ENCODE data around the gene SLC9A1. TPM values are rescaled to one million over a fixed set of nuclear protein-coding genes. Genes with fewer than 3 reads are reported as not detected.

Gene SLC9A1
- polyA plus RNA-seq, 4 donors: 24.7 to 41.3 (median 40.7) TPM

- H3K27ac ChIP-seq (ENCODE audit: low read depth in 1 of 3, low read length in 2 of 3): peak overlapping the region in 2 of 3 donors; percentile 57 to 67
- H3K9me3 ChIP-seq (ENCODE audit: control insufficient read depth in 2 of 2, insufficient read depth in 1 of 2, low read depth in 1 of 2, low read length in 1 of 2): no peaks in the 10 kb centered on the region
- DNase-seq: no peak
- H3K36me3 ChIP-seq (ENCODE audit: control insufficient read depth in 3 of 3, insufficient read depth in 2 of 3, low read depth in 1 of 3, low read length in 3 of 3): peaks cover 0 to 44% (median 15%) of the 10 kb centered on the region in 3 donors
- WGBS, 3 donors: 55 to 68% (median 66%) methylated on average over 14 of the region's 14 CpGs
- H3K4me3 ChIP-seq (ENCODE audit: low read depth in 1 of 3, low read length in 3 of 3): no peak overlapping the region
- peaks cover 0 to 36% (median 0%) of the 10 kb centered on the region in 3 donors for H3K4me1 ChIP-seq (ENCODE audit: control insufficient read depth in 3 of 3, insufficient read depth in 2 of 3, low read depth in 1 of 3, low read length in 2 of 3)
- H3K27me3 ChIP-seq (ENCODE audit: control insufficient read depth in 3 of 3, insufficient read depth in 3 of 3, low read length in 3 of 3): no peaks in the 10 kb centered on the region
- no peak for FAIRE-seq
Measured at GRCh38 chr1:27098431-27099134, 56.3 kb downstream of the SLC9A1 start.

DNA sequence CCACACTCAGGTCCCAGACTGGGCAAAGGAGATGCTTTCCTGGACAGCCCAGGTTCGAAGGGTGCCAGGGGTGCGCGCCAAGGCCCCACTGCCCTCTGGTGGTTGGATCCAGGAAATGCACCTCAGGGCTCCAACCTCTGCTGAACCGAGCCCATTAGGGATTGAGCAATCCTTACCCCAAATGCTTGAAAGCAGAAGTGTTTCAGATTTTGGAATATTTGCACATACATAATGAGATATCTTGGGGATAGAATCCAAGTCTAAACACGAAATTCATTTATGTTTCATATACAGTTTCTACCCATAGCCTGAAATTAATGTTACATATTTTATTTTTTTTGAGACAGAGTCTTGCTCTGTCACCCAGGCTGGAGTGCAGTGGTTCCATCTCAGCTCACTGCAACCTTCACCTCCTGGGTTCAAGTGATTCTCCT, 57.4 kb downstream of the SLC9A1 start:
- no peaks in the 10 kb centered on the region for H3K9me3 ChIP-seq (ENCODE audit: control insufficient read depth in 2 of 2, insufficient read depth in 1 of 2, low read depth in 1 of 2, low read length in 1 of 2)
- no peak overlapping the region for H3K4me3 ChIP-seq (ENCODE audit: low read depth in 1 of 3, low read length in 3 of 3)
- H3K27ac ChIP-seq (ENCODE audit: low read depth in 1 of 3, low read length in 2 of 3): no peak overlapping the region
- WGBS, 3 donors: 0 to 4% (median 1%) methylated on average over 5 of the region's 5 CpGs
- H3K4me1 ChIP-seq (ENCODE audit: control insufficient read depth in 3 of 3, insufficient read depth in 2 of 3, low read depth in 1 of 3, low read length in 2 of 3): peaks cover 0 to 34% (median 0%) of the 10 kb centered on the region in 3 donors
- no peak for FAIRE-seq
- no peaks in the 10 kb centered on the region for H3K27me3 ChIP-seq (ENCODE audit: control insufficient read depth in 3 of 3, insufficient read depth in 3 of 3, low read length in 3 of 3)
- peaks cover 0 to 33% (median 15%) of the 10 kb centered on the region in 3 donors for H3K36me3 ChIP-seq (ENCODE audit: control insufficient read depth in 3 of 3, insufficient read depth in 2 of 3, low read depth in 1 of 3, low read length in 3 of 3)
- peak; percentile 80 to 84 for DNase-seq

GRCh38 chr1:27095576-27095975, 59.3 kb downstream of the SLC9A1 start:
- DNase-seq: no peak
- Histone ChIP-seq H3K27me3 (ENCODE audit: control insufficient read depth in 3 of 3, insufficient read depth in 3 of 3, low read length in 3 of 3) (no peaks in the 10 kb centered on the region), H3K4me3 (ENCODE audit: low read depth in 1 of 3, low read length in 3 of 3) (no peak overlapping the region), H3K9me3 (ENCODE audit: control insufficient read depth in 2 of 2, insufficient read depth in 1 of 2, low read depth in 1 of 2, low read length in 1 of 2) (no peaks in the 10 kb centered on the region), H3K36me3 (ENCODE audit: control insufficient read depth in 3 of 3, insufficient read depth in 2 of 3, low read depth in 1 of 3, low read length in 3 of 3) (peaks cover 0 to 14% (median 4%) of the 10 kb centered on the region in 3 donors), H3K27ac (ENCODE audit: low read depth in 1 of 3, low read length in 2 of 3) (no peak overlapping the region), H3K4me1 (ENCODE audit: control insufficient read depth in 3 of 3, insufficient read depth in 2 of 3, low read depth in 1 of 3, low read length in 2 of 3) (peaks cover 0 to 25% (median 0%) of the 10 kb centered on the region in 3 donors)
- 87 to 97% (median 90%) methylated on average over 2 of the region's 2 CpGs for WGBS, 3 donors
- FAIRE-seq: no peak

DNA sequence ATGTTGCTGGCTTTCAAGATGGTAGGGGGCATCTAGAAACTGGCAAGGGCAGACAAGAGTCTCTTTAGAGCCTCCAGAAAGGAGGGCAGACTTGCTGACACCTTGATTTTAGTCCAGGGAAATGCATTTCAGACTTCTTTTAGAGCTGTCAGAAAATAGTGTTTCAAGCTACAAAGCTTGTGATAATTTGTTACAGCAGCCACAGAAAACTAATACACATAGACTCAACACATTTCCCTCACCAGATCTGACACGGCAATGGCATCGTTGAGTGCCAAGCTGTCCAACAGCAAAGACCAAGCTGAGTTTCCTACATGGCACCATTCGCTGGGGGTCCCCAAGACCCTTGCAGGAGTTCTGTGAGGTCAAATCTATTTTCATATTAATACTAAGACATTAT, 62.0 kb downstream of the SLC9A1 start:
- WGBS, 3 donors: 95 to 98% (median 96%) methylated on average over 3 of the region's 3 CpGs
- H3K4me1 ChIP-seq (ENCODE audit: control insufficient read depth in 3 of 3, insufficient read depth in 2 of 3, low read depth in 1 of 3, low read length in 2 of 3): no peaks in the 10 kb centered on the region
- DNase-seq: no peak
- H3K27me3 ChIP-seq (ENCODE audit: control insufficient read depth in 3 of 3, insufficient read depth in 3 of 3, low read length in 3 of 3): no peaks in the 10 kb centered on the region
- no peak for FAIRE-seq
- H3K4me3 ChIP-seq (ENCODE audit: low read depth in 1 of 3, low read length in 3 of 3): no peak overlapping the region
- no peaks in the 10 kb centered on the region for H3K36me3 ChIP-seq (ENCODE audit: control insufficient read depth in 3 of 3, insufficient read depth in 2 of 3, low read depth in 1 of 3, low read length in 3 of 3)
- H3K27ac ChIP-seq (ENCODE audit: low read depth in 1 of 3, low read length in 2 of 3): no peak overlapping the region
- no peaks in the 10 kb centered on the region for H3K9me3 ChIP-seq (ENCODE audit: control insufficient read depth in 2 of 2, insufficient read depth in 1 of 2, low read depth in 1 of 2, low read length in 1 of 2)

DNA sequence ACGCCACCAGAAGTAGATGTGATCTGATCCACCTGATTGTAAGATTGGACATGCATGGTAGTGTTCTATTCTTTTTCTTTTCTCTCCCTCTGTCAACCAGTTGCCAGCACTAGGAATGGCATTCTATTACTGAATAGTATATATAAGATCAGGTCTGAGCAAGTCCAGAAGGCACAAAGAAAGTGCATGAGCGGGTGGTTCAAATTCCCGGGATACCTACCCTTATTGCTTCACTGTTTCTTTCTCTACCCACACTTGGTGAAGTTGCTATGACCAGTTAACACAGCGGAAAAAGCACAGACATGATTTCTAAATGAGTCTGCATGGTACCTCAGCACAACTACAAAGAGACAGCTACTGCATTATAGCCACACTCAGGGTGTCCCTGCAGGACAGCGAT, 64.0 kb downstream of the SLC9A1 start:
- WGBS, 3 donors: 88 to 93% (median 90%) methylated on average over 5 of the region's 5 CpGs
- H3K4me3 ChIP-seq (ENCODE audit: low read depth in 1 of 3, low read length in 3 of 3): no peak overlapping the region
- no peak overlapping the region for H3K27ac ChIP-seq (ENCODE audit: low read depth in 1 of 3, low read length in 2 of 3)
- FAIRE-seq (no peak), DNase-seq (no peak)
- H3K36me3 ChIP-seq (ENCODE audit: control insufficient read depth in 3 of 3, insufficient read depth in 2 of 3, low read depth in 1 of 3, low read length in 3 of 3): no peaks in the 10 kb centered on the region
- H3K27me3 ChIP-seq (ENCODE audit: control insufficient read depth in 3 of 3, insufficient read depth in 3 of 3, low read length in 3 of 3): no peaks in the 10 kb centered on the region
- peaks cover 0 to 2% of the 10 kb centered on the region in 2 donors for H3K9me3 ChIP-seq (ENCODE audit: control insufficient read depth in 2 of 2, insufficient read depth in 1 of 2, low read depth in 1 of 2, low read length in 1 of 2)
- H3K4me1 ChIP-seq (ENCODE audit: control insufficient read depth in 3 of 3, insufficient read depth in 2 of 3, low read depth in 1 of 3, low read length in 2 of 3): no peaks in the 10 kb centered on the region

- Histone ChIP-seq H3K4me3 (ENCODE audit: low read depth in 1 of 3, low read length in 3 of 3) (no peak overlapping the region), H3K9me3 (ENCODE audit: control insufficient read depth in 2 of 2, insufficient read depth in 1 of 2, low read depth in 1 of 2, low read length in 1 of 2) (peaks cover 0 to 9% of the 10 kb centered on the region in 2 donors), H3K4me1 (ENCODE audit: control insufficient read depth in 3 of 3, insufficient read depth in 2 of 3, low read depth in 1 of 3, low read length in 2 of 3) (no peaks in the 10 kb centered on the region), H3K36me3 (ENCODE audit: control insufficient read depth in 3 of 3, insufficient read depth in 2 of 3, low read depth in 1 of 3, low read length in 3 of 3) (no peaks in the 10 kb centered on the region), H3K27ac (ENCODE audit: low read depth in 1 of 3, low read length in 2 of 3) (no peak overlapping the region), H3K27me3 (ENCODE audit: control insufficient read depth in 3 of 3, insufficient read depth in 3 of 3, low read length in 3 of 3) (no peaks in the 10 kb centered on the region)
- WGBS, 3 donors: 90 to 91% (median 91%) methylated on average over 10 of the region's 10 CpGs
- no peak for DNase-seq
- no peak for FAIRE-seq
Measured at GRCh38 chr1:27087371-27088220, 67.3 kb downstream of the SLC9A1 start.

DNA sequence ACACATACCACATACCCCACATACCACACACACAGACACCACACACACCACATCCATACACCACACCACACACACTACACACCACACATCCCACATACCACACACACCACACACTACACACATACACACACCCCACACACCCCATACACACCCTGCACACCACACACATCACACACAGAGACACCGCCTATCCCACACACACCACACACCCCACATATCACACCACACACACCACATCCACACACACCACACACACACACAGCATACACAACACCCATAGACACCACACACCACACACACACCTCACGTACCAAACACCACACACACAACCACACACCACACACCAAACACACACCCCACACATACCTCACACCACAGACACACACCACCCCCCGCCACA, 68.3 kb downstream of the SLC9A1 start:
- H3K4me1 ChIP-seq (ENCODE audit: control insufficient read depth in 3 of 3, insufficient read depth in 2 of 3, low read depth in 1 of 3, low read length in 2 of 3): no peaks in the 10 kb centered on the region
- DNase-seq: no peak
- no peaks in the 10 kb centered on the region for H3K27me3 ChIP-seq (ENCODE audit: control insufficient read depth in 3 of 3, insufficient read depth in 3 of 3, low read length in 3 of 3)
- no peak overlapping the region for H3K4me3 ChIP-seq (ENCODE audit: low read depth in 1 of 3, low read length in 3 of 3)
- peaks cover 0 to 11% of the 10 kb centered on the region in 2 donors for H3K9me3 ChIP-seq (ENCODE audit: control insufficient read depth in 2 of 2, insufficient read depth in 1 of 2, low read depth in 1 of 2, low read length in 1 of 2)
- H3K27ac ChIP-seq (ENCODE audit: low read depth in 1 of 3, low read length in 2 of 3): no peak overlapping the region
- WGBS, 3 donors: 91 to 100% (median 94%) methylated on average over 3 of the region's 3 CpGs
- no peak for FAIRE-seq
- H3K36me3 ChIP-seq (ENCODE audit: control insufficient read depth in 3 of 3, insufficient read depth in 2 of 3, low read depth in 1 of 3, low read length in 3 of 3): no peaks in the 10 kb centered on the region

DNA sequence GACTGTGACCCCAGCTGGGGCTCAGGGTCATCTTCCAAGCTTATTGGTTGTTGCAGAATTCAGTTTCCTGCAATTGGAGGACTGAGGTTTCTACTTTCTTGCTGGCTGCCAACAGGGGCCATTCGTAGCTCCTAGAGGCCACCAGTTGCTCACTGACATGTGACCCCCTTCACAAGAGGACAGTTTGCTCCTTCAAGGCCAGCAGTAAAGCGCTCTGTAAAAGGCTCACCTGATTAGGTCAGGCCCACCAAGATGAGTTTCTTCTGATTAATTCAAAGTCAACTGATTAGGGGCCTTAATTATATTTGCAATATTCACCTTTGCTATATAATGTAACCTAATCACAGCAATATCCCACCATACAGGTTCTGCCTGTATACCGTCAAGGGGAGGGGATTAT, 68.9 kb downstream of the SLC9A1 start:
- DNase-seq (no peak), FAIRE-seq (no peak)
- Histone ChIP-seq H3K4me3 (ENCODE audit: low read depth in 1 of 3, low read length in 3 of 3) (no peak overlapping the region), H3K27ac (ENCODE audit: low read depth in 1 of 3, low read length in 2 of 3) (no peak overlapping the region), H3K4me1 (ENCODE audit: control insufficient read depth in 3 of 3, insufficient read depth in 2 of 3, low read depth in 1 of 3, low read length in 2 of 3) (no peaks in the 10 kb centered on the region), H3K27me3 (ENCODE audit: control insufficient read depth in 3 of 3, insufficient read depth in 3 of 3, low read length in 3 of 3) (no peaks in the 10 kb centered on the region), H3K36me3 (ENCODE audit: control insufficient read depth in 3 of 3, insufficient read depth in 2 of 3, low read depth in 1 of 3, low read length in 3 of 3) (no peaks in the 10 kb centered on the region), H3K9me3 (ENCODE audit: control insufficient read depth in 2 of 2, insufficient read depth in 1 of 2, low read depth in 1 of 2, low read length in 1 of 2) (peaks cover 0 to 11% of the 10 kb centered on the region in 2 donors)
- 57 to 71% (median 68%) methylated on average over 3 of the region's 3 CpGs for WGBS, 3 donors

Measured in small intestine (tissue), 7 donors.